Skeletal muscle satellite cell (primary cell): ENCODE measurements around the gene LMX1B.

Source experiments
- H3K27me3 ChIP-seq: 2 replicates; pipeline ENCODE4 v1.7.0; 2013; ENCODE audit warnings: low read length; ENCODE audit not compliant: control insufficient read depth, insufficient read depth
- H3K36me3 ChIP-seq: 2 replicates; pipeline ENCODE4 v1.7.0; 2013; ENCODE audit warnings: mild to moderate bottlenecking, control low read depth, low read length; ENCODE audit not compliant: insufficient read depth
- H3K4me1 ChIP-seq: 2 replicates; pipeline ENCODE4 v1.7.0; 2013; ENCODE audit warnings: low read length; ENCODE audit not compliant: control insufficient read depth, insufficient read depth
- H3K4me2 ChIP-seq: 2 replicates; pipeline ENCODE4 v1.7.0; 2013; ENCODE audit warnings: mild to moderate bottlenecking, low read length
- H3K4me3 ChIP-seq: 2 replicates; pipeline ENCODE4 v1.7.0; 2013; ENCODE audit warnings: low read length
- H3K9ac ChIP-seq: 2 replicates; pipeline ENCODE4 v1.7.0; 2013; ENCODE audit warnings: mild to moderate bottlenecking, low read depth, low read length, moderate library complexity
- H3K9me3 ChIP-seq: replicated peaks from 2 replicates; pipeline ENCODE4 v1.7.0; 2013; ENCODE audit warnings: mild to moderate bottlenecking, control low read depth, low read length

The LMX1B gene

GRCh38 chr9:126677188-126678084 is 63.7 kb downstream of the LMX1B start:
- Histone ChIP-seq H3K9ac (no peak overlapping the region), H3K27me3 (peaks cover 69% of the 10 kb centered on the region)

GRCh38 chr9:126678989-126679388 is 65.3 kb downstream of the LMX1B start:
- Histone ChIP-seq H3K27me3 (peaks cover 66% of the 10 kb centered on the region), H3K4me1 (no peaks in the 10 kb centered on the region), H3K4me2 (no peak overlapping the region), H3K36me3 (no peaks in the 10 kb centered on the region), H3K4me3 (no peak overlapping the region), H3K9ac (no peak overlapping the region), H3K9me3 (no peaks in the 10 kb centered on the region)

More at GRCh38 chr9:126677188-126678084, 63.7 kb downstream of the LMX1B start:
- H3K36me3 ChIP-seq = no peaks in the 10 kb centered on the region
- no peaks in the 10 kb centered on the region for H3K4me1 ChIP-seq
- no peak overlapping the region for H3K4me2 ChIP-seq
- H3K9me3 ChIP-seq = no peaks in the 10 kb centered on the region
- no peak overlapping the region for H3K4me3 ChIP-seq

GRCh38 chr9:126681336-126681735 is 67.6 kb downstream of the LMX1B start:
- peaks cover 69% of the 10 kb centered on the region for H3K27me3 ChIP-seq
- no peaks in the 10 kb centered on the region for H3K9me3 ChIP-seq
- H3K9ac ChIP-seq = no peak overlapping the region
- no peaks in the 10 kb centered on the region for H3K36me3 ChIP-seq
- H3K4me2 ChIP-seq = no peak overlapping the region
- no peaks in the 10 kb centered on the region for H3K4me1 ChIP-seq
- no peak overlapping the region for H3K4me3 ChIP-seq

GRCh38 chr9:126682113-126682810 is 68.5 kb downstream of the LMX1B start:
- Histone ChIP-seq H3K4me1 (no peaks in the 10 kb centered on the region), H3K9ac (no peak overlapping the region), H3K4me3 (no peak overlapping the region), H3K9me3 (no peaks in the 10 kb centered on the region), H3K27me3 (peaks cover 65% of the 10 kb centered on the region), H3K36me3 (no peaks in the 10 kb centered on the region), H3K4me2 (no peak overlapping the region)

GRCh38 chr9:126682928-126683697 is 69.4 kb downstream of the LMX1B start:
- no peak overlapping the region for H3K4me3 ChIP-seq
- H3K4me1 ChIP-seq = no peaks in the 10 kb centered on the region
- peak overlapping the region; percentile 25 for H3K4me2 ChIP-seq
- H3K36me3 ChIP-seq = no peaks in the 10 kb centered on the region
- H3K9ac ChIP-seq = no peak overlapping the region
- H3K9me3 ChIP-seq = no peaks in the 10 kb centered on the region
- H3K27me3 ChIP-seq = peaks cover 63% of the 10 kb centered on the region

GRCh38 chr9:126683698-126684044 is 69.9 kb downstream of the LMX1B start:
- no peak overlapping the region for H3K4me3 ChIP-seq
- no peak overlapping the region for H3K4me2 ChIP-seq
- no peaks in the 10 kb centered on the region for H3K36me3 ChIP-seq
- peaks cover 65% of the 10 kb centered on the region for H3K27me3 ChIP-seq
- H3K9me3 ChIP-seq = no peaks in the 10 kb centered on the region
- no peak overlapping the region for H3K9ac ChIP-seq
- H3K4me1 ChIP-seq = no peaks in the 10 kb centered on the region

- Histone ChIP-seq H3K4me3 (no peak overlapping the region), H3K27me3 (peaks cover 65% of the 10 kb centered on the region), H3K9ac (no peak overlapping the region), H3K36me3 (no peaks in the 10 kb centered on the region), H3K9me3 (no peaks in the 10 kb centered on the region), H3K4me1 (no peaks in the 10 kb centered on the region), H3K4me2 (no peak overlapping the region)
Observed at GRCh38 chr9:126684345-126684744, 70.6 kb downstream of the LMX1B start.

- Histone ChIP-seq H3K4me3 (no peak overlapping the region), H3K9ac (no peak overlapping the region), H3K4me2 (no peak overlapping the region), H3K36me3 (no peaks in the 10 kb centered on the region), H3K27me3 (peaks cover 69% of the 10 kb centered on the region), H3K9me3 (no peaks in the 10 kb centered on the region), H3K4me1 (no peaks in the 10 kb centered on the region)
Observed at GRCh38 chr9:126684965-126685465, 71.3 kb downstream of the LMX1B start.

GRCh38 chr9:126687930-126688461 is 74.3 kb downstream of the LMX1B start:
- H3K4me2 ChIP-seq = no peak overlapping the region
- no peak overlapping the region for H3K4me3 ChIP-seq
- no peak overlapping the region for H3K9ac ChIP-seq
- peaks cover 58% of the 10 kb centered on the region for H3K27me3 ChIP-seq
- H3K9me3 ChIP-seq = no peaks in the 10 kb centered on the region
- no peaks in the 10 kb centered on the region for H3K4me1 ChIP-seq
- no peaks in the 10 kb centered on the region for H3K36me3 ChIP-seq

GRCh38 chr9:126688617-126689016 is 74.9 kb downstream of the LMX1B start:
- H3K4me1 ChIP-seq = no peaks in the 10 kb centered on the region
- no peak overlapping the region for H3K9ac ChIP-seq
- no peaks in the 10 kb centered on the region for H3K9me3 ChIP-seq
- H3K4me2 ChIP-seq = no peak overlapping the region
- peaks cover 52% of the 10 kb centered on the region for H3K27me3 ChIP-seq
- H3K4me3 ChIP-seq = no peak overlapping the region
- H3K36me3 ChIP-seq = no peaks in the 10 kb centered on the region
